Measurements from ENCODE around the gene SLCO2A1. TPM values are rescaled to one million over a fixed set of nuclear protein-coding genes. Genes with fewer than 3 reads are reported as not detected.

The SLCO2A1 gene
- total and polyA plus RNA-seq, 2 donors (not counting 1 experiment from before 2014, with no cell fraction given): under 0.01 to 0.12 TPM

- Histone ChIP-seq H3K4me1 (ENCODE audit: control insufficient read depth, extremely low read depth, insufficient read depth, low read length) (no peaks in the 10 kb centered on the region), H3K4me2 (ENCODE audit: extremely low read depth, insufficient read depth, low read length) (no peak overlapping the region), H3K27me3 (ENCODE audit: control insufficient read depth, insufficient read depth, low read length) (no peaks in the 10 kb centered on the region), H3K79me2 (ENCODE audit: control insufficient read depth, insufficient read depth, low read length) (no peaks in the 10 kb centered on the region), H2AFZ (ENCODE audit: low read length) (no peak overlapping the region), H3K36me3 (ENCODE audit: control insufficient read depth, insufficient read depth, low read length) (no peaks in the 10 kb centered on the region), H3K9me3 (ENCODE audit: control insufficient read depth, insufficient read depth, low read depth, low read length) (no peaks in the 10 kb centered on the region), H3K4me3 (replicated peaks in 1 of 4; ENCODE audit: control extremely low read depth in 1 of 4, insufficient read depth in 1 of 4, low read depth in 3 of 4, low read length in 4 of 4) (no peak overlapping the region), H4K20me1 (ENCODE audit: control insufficient read depth, extremely low read depth, insufficient read depth, low read length) (no peaks in the 10 kb centered on the region), H3K27ac (ENCODE audit: insufficient read depth, low read length) (no peak overlapping the region), H3K9ac (ENCODE audit: insufficient read depth, low read length) (no peak overlapping the region)
- no peak for DNase-seq (ENCODE audit: low read depth in 2 of 2)
- TF ChIP-seq CTCF (conservative IDR thresholded peaks at IDR 0.05 in 1 of 2, IDR thresholded peaks at IDR 0.05 in 1 of 2; ENCODE audit: low read depth in 1 of 2, low read length in 2 of 2) (no peak), EZH2 (IDR thresholded peaks at IDR 0.05; ENCODE audit: low read length, missing control alignments) (no peak)
Observed at GRCh38 chr3:134037168-134037567, 7.4 kb upstream of the SLCO2A1 start.

- Histone ChIP-seq H3K9ac (ENCODE audit: insufficient read depth, low read length) (no peak overlapping the region), H3K36me3 (ENCODE audit: control insufficient read depth, insufficient read depth, low read length) (no peaks in the 10 kb centered on the region), H3K27ac (ENCODE audit: insufficient read depth, low read length) (no peak overlapping the region), H3K79me2 (ENCODE audit: control insufficient read depth, insufficient read depth, low read length) (no peaks in the 10 kb centered on the region), H3K9me3 (ENCODE audit: control insufficient read depth, insufficient read depth, low read depth, low read length) (no peaks in the 10 kb centered on the region), H3K4me3 (replicated peaks in 1 of 4; ENCODE audit: control extremely low read depth in 1 of 4, insufficient read depth in 1 of 4, low read depth in 3 of 4, low read length in 4 of 4) (no peak overlapping the region), H3K4me2 (ENCODE audit: extremely low read depth, insufficient read depth, low read length) (no peak overlapping the region), H4K20me1 (ENCODE audit: control insufficient read depth, extremely low read depth, insufficient read depth, low read length) (no peaks in the 10 kb centered on the region), H3K4me1 (ENCODE audit: control insufficient read depth, extremely low read depth, insufficient read depth, low read length) (no peaks in the 10 kb centered on the region), H3K27me3 (ENCODE audit: control insufficient read depth, insufficient read depth, low read length) (no peaks in the 10 kb centered on the region), H2AFZ (ENCODE audit: low read length) (no peak overlapping the region)
- TF ChIP-seq EZH2 (IDR thresholded peaks at IDR 0.05; ENCODE audit: low read length, missing control alignments): no peak
- no peak for TF ChIP-seq CTCF (conservative IDR thresholded peaks at IDR 0.05 in 1 of 2, IDR thresholded peaks at IDR 0.05 in 1 of 2; ENCODE audit: low read depth in 1 of 2, low read length in 2 of 2)
- no peak for DNase-seq (ENCODE audit: low read depth in 2 of 2)
Observed at GRCh38 chr3:134036291-134036690, 6.6 kb upstream of the SLCO2A1 start.

GRCh38 chr3:134035836-134036235, 6.1 kb upstream of the SLCO2A1 start:
- no peak for TF ChIP-seq EZH2 (IDR thresholded peaks at IDR 0.05; ENCODE audit: low read length, missing control alignments)
- TF ChIP-seq CTCF (conservative IDR thresholded peaks at IDR 0.05 in 1 of 2, IDR thresholded peaks at IDR 0.05 in 1 of 2; ENCODE audit: low read depth in 1 of 2, low read length in 2 of 2): no peak
- DNase-seq (ENCODE audit: low read depth in 2 of 2): no peak
- no peaks in the 10 kb centered on the region for H3K4me1 ChIP-seq (ENCODE audit: control insufficient read depth, extremely low read depth, insufficient read depth, low read length)
- no peak overlapping the region for H3K9ac ChIP-seq (ENCODE audit: insufficient read depth, low read length)
- no peak overlapping the region for H3K4me3 ChIP-seq (replicated peaks in 1 of 4; ENCODE audit: control extremely low read depth in 1 of 4, insufficient read depth in 1 of 4, low read depth in 3 of 4, low read length in 4 of 4)
- no peak overlapping the region for H3K27ac ChIP-seq (ENCODE audit: insufficient read depth, low read length)
- no peak overlapping the region for H2AFZ ChIP-seq (ENCODE audit: low read length)
- no peaks in the 10 kb centered on the region for H3K9me3 ChIP-seq (ENCODE audit: control insufficient read depth, insufficient read depth, low read depth, low read length)
- no peaks in the 10 kb centered on the region for H3K36me3 ChIP-seq (ENCODE audit: control insufficient read depth, insufficient read depth, low read length)
- H4K20me1 ChIP-seq (ENCODE audit: control insufficient read depth, extremely low read depth, insufficient read depth, low read length): no peaks in the 10 kb centered on the region
- H3K27me3 ChIP-seq (ENCODE audit: control insufficient read depth, insufficient read depth, low read length): no peaks in the 10 kb centered on the region
- no peaks in the 10 kb centered on the region for H3K79me2 ChIP-seq (ENCODE audit: control insufficient read depth, insufficient read depth, low read length)
- H3K4me2 ChIP-seq (ENCODE audit: extremely low read depth, insufficient read depth, low read length): no peak overlapping the region

All from fibroblast of lung (primary cell).